Breast epithelium (tissue), 4 donors: ENCODE measurements around the gene SAP130. TPM values are rescaled to one million over a fixed set of nuclear protein-coding genes. Genes with fewer than 3 reads are reported as not detected.
"Not testable (repeated sequence)": the region's sequence is repeated elsewhere in the genome, so short reads cannot be mapped to it uniquely, and the experiment has no call there.

Source experiments
- DNase-seq, 2 donors: peaks; one replicate each; pipeline ENCODE4 v3.0.0-alpha.2; 2019; ENCODE audit warnings: low spot score in 2 of 2
- H3K27ac ChIP-seq, 2 donors: fragments of 200-600 bp; sonication (generic) in 1 of 2; one replicate each; pipeline ENCODE4 v1.5.1; 2016 to 2019; ENCODE audit warnings: mild to moderate bottlenecking in 1 of 2
- H3K27me3 ChIP-seq, 2 donors: fragments of 200-600 bp; sonication (generic) in 1 of 2; one replicate each; pipeline versions ENCODE4 v1.5.1 to v1.6.0; 2017 to 2019; ENCODE audit warnings: control low read depth in 1 of 2, mild to moderate bottlenecking in 1 of 2
- H3K36me3 ChIP-seq: fragments of 200-600 bp; one replicate; pipeline ENCODE4 v1.5.1; 2019
- H3K4me1 ChIP-seq, 2 donors: fragments of 200-600 bp; sonication (generic); one replicate each; pipeline ENCODE4 v1.5.1; 2016 to 2019; ENCODE audit warnings: control low read depth in 1 of 2
- H3K4me3 ChIP-seq, 3 donors: fragments of 200-600 bp; sonication (generic); 1 replicate in 2 of 3; 2 replicates in 1 of 3; pipeline ENCODE4 v1.5.1; 2016 to 2019; ENCODE audit warnings: mild to moderate bottlenecking in 3 of 3, moderate library complexity in 2 of 3
- H3K9me3 ChIP-seq, 2 donors: fragments of 200-600 bp; sonication (generic) in 1 of 2; one replicate each; pipeline ENCODE4 v1.5.1; 2016 to 2019; ENCODE audit warnings: control low read depth in 1 of 2
- CTCF ChIP-seq, 3 donors: fragments of 450-650 bp; IDR thresholded peaks; one replicate each; pipeline ENCODE4 v1.5.1; 2016 to 2017; ENCODE audit warnings: antibody characterized with exemption in 3 of 3, mild to moderate bottlenecking in 3 of 3, moderate library complexity in 3 of 3
- POLR2A ChIP-seq: fragments of 450-650 bp; IDR thresholded peaks from one replicate; pipeline ENCODE4 v1.6.1; 2016; ENCODE audit warnings: antibody characterized with exemption, mild to moderate bottlenecking, moderate library complexity
- POLR2AphosphoS5 ChIP-seq, 3 donors: sonication (generic); formaldehyde crosslinking; IDR thresholded peaks; one replicate each; pipeline ENCODE4 v1.6.1; 2017; ENCODE audit warnings: antibody characterized with exemption in 3 of 3
- intact Hi-C: fragments of 100-400 bp; cut with DNase I; formaldehyde crosslinking; loops from one replicate; pipeline ENCODE4 v1.15.1; 2023; ENCODE audit warnings: low total_unique reads
- total RNA-seq, 3 donors: library from RNA; depleted of rRNA; stranded (reverse); fragments of >200 nt; gene quantifications; one replicate each; pipeline ENCODE4 v1.1.0, GENCODE V29; 2016

The SAP130 gene
- total RNA-seq, 3 donors from 2014 or later: 7.5 to 10.4 (median 8.5) TPM

- no peaks in the 10 kb centered on the region for H3K4me1 ChIP-seq
- TF ChIP-seq CTCF (IDR thresholded peaks at IDR 0.05): no peak
- no peak for TF ChIP-seq POLR2A
- no peak for TF ChIP-seq POLR2AphosphoS5 (IDR thresholded peaks at IDR 0.05)
- no peaks in the 10 kb centered on the region for H3K9me3 ChIP-seq
- intact Hi-C loops: no loop called here
- H3K27ac ChIP-seq: no peak overlapping the region
- H3K4me3 ChIP-seq: no peak overlapping the region
- DNase-seq: no peak
- H3K36me3 ChIP-seq: no peaks in the 10 kb centered on the region
- no peaks in the 10 kb centered on the region for H3K27me3 ChIP-seq
Observed at GRCh38 chr2:127909019-127909418, 118.8 kb downstream of the SAP130 start.

DNA sequence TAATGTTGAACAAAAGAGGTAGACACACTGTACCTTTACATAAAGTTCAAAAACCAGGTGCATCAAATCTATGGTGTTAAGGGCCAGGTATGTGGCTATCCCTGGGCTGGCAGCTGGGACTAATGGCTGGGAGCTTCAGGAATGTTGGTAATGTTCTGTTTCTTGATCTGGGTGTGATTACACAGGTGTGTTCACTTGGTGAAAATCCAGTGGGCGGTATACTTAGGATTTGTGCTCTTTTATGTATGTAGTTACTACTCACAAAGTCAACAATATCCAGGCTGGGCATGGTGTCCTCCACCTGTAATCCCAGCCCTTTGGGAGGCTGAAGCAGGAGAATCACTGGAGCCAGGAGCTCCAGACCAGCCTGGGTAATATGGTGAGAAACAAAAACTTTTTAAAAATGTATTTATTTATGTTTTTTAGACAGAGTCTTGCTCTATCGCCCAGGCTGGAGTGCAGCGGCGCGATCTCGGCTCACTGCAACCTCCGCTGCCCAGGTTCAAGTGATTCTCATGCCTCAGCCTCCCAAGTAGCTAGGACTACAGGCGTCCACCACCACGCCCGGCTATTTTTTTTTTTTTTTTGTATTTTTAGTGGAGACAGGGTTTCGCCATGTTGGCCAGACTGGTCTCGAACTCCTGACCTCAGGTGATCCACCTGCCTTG, 120.0 kb downstream of the SAP130 start:
- H3K4me1 ChIP-seq, DNase-seq, intact Hi-C loops, H3K27ac ChIP-seq, H3K4me3 ChIP-seq, H3K27me3 ChIP-seq, H3K36me3 ChIP-seq, H3K9me3 ChIP-seq: not testable (repeated sequence)

- peak overlapping the region in 1 of 3 donors; percentile 47 for H3K4me3 ChIP-seq
- TF ChIP-seq POLR2A (no peak), POLR2AphosphoS5 (IDR thresholded peaks at IDR 0.05) (no peak), CTCF (IDR thresholded peaks at IDR 0.05) (no peak)
- no peaks in the 10 kb centered on the region for H3K9me3 ChIP-seq
- no peak for DNase-seq
- H3K27me3 ChIP-seq: no peaks in the 10 kb centered on the region
- no peaks in the 10 kb centered on the region for H3K4me1 ChIP-seq
- intact Hi-C loops: no loop called here
- H3K27ac ChIP-seq: no peak overlapping the region
- H3K36me3 ChIP-seq: no peaks in the 10 kb centered on the region
Observed at GRCh38 chr2:127906206-127906926, 121.5 kb downstream of the SAP130 start.

DNA sequence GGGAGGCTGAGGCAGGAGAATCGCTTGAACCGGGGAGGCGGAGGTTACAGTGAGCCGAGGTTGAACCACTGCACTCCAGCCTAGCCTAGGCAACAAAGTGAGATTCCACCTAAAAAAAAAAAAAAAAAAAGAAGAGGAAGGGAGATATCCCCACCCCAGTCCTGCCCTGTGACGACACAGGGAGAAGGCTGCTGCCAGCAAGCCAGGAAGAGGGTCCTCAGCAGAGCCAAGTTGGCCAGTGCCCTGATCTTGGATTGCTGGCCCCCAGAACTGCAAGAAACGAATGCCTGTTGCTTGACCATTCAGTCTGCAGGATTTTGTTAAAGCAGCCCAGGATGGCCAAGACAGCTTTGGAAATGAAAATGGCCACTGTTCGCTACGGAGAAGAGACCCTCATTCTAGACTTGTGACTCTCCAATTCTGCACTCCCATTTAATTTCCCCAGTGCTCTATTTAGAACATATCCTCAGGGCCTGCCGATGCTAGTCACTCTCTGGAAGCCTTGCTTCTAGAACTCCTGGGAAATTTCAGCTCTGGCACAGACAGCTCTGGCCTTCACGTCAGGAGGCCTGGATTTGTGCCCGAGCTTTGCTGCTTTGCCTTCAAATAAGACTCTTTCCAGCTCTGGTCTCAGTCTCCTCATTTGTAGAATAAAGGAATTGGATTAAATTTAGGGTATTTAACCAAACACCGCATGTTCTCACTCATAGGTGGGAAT, 126.4 kb downstream of the SAP130 start:
- no peak for DNase-seq
- Histone ChIP-seq H3K27me3 (no peaks in the 10 kb centered on the region), H3K27ac (no peak overlapping the region), H3K36me3 (no peaks in the 10 kb centered on the region), H3K4me1 (no peaks in the 10 kb centered on the region), H3K9me3 (no peaks in the 10 kb centered on the region), H3K4me3 (no peak overlapping the region)
- TF ChIP-seq CTCF (IDR thresholded peaks at IDR 0.05): no peak
- no peak for TF ChIP-seq POLR2A
- TF ChIP-seq POLR2AphosphoS5 (IDR thresholded peaks at IDR 0.05): no peak
- intact Hi-C loops: no loop called here

DNA sequence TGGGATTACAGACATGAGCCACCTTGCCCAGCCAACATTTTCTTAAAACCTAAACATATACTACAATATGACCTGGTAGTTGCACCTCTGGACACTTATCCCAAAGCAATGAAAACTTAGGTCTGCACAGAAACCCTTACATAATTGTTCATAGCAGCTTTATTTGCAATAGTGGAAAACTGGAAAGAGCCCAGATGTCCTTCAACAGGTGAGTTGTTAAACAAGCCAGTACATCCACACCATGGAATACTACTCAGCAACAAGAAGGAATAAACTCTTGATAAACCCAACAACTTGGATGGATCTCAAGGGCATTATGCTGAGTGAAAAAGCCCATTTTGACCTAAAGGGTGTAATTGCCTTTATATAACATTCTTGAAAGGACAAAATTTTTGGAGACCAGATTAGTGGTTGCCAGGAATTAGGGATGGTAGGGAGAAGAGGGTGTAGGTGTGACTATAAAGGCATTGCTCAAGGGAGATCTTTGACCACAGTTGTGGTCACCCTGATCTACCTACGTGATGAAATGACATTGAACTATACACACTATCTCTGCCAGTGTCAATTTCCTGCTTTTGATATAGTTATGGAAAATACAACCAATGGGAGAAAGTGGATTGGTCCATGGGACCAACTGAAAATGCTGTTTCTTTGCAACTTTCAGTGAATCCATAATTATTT, 130.2 kb downstream of the SAP130 start:
- no peaks in the 10 kb centered on the region for H3K4me1 ChIP-seq
- no peak for DNase-seq
- H3K27me3 ChIP-seq: no peaks in the 10 kb centered on the region
- H3K9me3 ChIP-seq: no peaks in the 10 kb centered on the region
- H3K36me3 ChIP-seq: no peaks in the 10 kb centered on the region
- no peak for TF ChIP-seq POLR2A
- TF ChIP-seq POLR2AphosphoS5 (IDR thresholded peaks at IDR 0.05): no peak
- TF ChIP-seq CTCF (IDR thresholded peaks at IDR 0.05): no peak
- H3K27ac ChIP-seq: no peak overlapping the region
- intact Hi-C loops: no loop called here
- no peak overlapping the region for H3K4me3 ChIP-seq
